HEK293T (cell line): ENCODE measurements around the gene EFCAB6.

Source experiments
- CTCF ChIA-PET: fragments of 350-600 bp; formaldehyde crosslinking; extraction: SDS; loops from one replicate; lab custom pipeline; 2021; ENCODE audit warnings: antibody characterized with exemption, inconsistent platforms; lab: Yijun Ruan, JAX
- POLR2A ChIA-PET: fragments of 350-600 bp; formaldehyde crosslinking; extraction: SDS; loops from one replicate; lab custom pipeline; 2020; ENCODE audit warnings: antibody characterized with exemption, inconsistent platforms; lab: Yijun Ruan, JAX
- DNase-seq: peaks from one replicate; pipeline ENCODE4 v3.0.0; 2012; ENCODE audit warnings: mixed read lengths; ENCODE audit errors: extremely low spot score
- ARNT ChIP-seq: fragments of 450-650 bp; IDR thresholded peaks from 2 replicates; pipeline ENCODE4 v1.6.1; 2017; ENCODE audit warnings: mild to moderate bottlenecking
- BHLHE40 ChIP-seq: fragments of 450-650 bp; IDR thresholded peaks from 2 replicates; pipeline ENCODE4 v1.6.1; 2016; ENCODE audit warnings: mild to moderate bottlenecking, moderate library complexity, borderline replicate concordance
- CTBP1 ChIP-seq: fragments of 450-650 bp; IDR thresholded peaks from 2 replicates; pipeline ENCODE4 v1.6.1; 2016; ENCODE audit warnings: borderline replicate concordance
- ELF4 ChIP-seq: fragments of 450-650 bp; IDR thresholded peaks from 2 replicates; pipeline ENCODE4 v1.6.1; 2017; ENCODE audit warnings: antibody characterized with exemption
- FOXA1 ChIP-seq: fragments of 450-650 bp; IDR thresholded peaks from 2 replicates; pipeline ENCODE4 v1.6.1; 2016; ENCODE audit warnings: mild to moderate bottlenecking
- FOXK2 ChIP-seq: fragments of 450-650 bp; IDR thresholded peaks from 2 replicates; pipeline ENCODE4 v1.6.1; 2016; ENCODE audit warnings: mild to moderate bottlenecking
- FOXM1 ChIP-seq: fragments of 450-650 bp; IDR thresholded peaks from 2 replicates; pipeline ENCODE4 v1.6.1; 2017; ENCODE audit warnings: mild to moderate bottlenecking, borderline replicate concordance
- HDGF ChIP-seq: fragments of 450-650 bp; IDR thresholded peaks from 2 replicates; pipeline ENCODE4 v1.6.1; 2017; ENCODE audit warnings: antibody characterized with exemption, borderline replicate concordance
- L3MBTL2 ChIP-seq: fragments of 450-650 bp; conservative IDR thresholded peaks from 2 replicates; pipeline ENCODE4 v1.6.1; 2016; ENCODE audit warnings: mild to moderate bottlenecking
- LEF1 ChIP-seq: fragments of 450-650 bp; IDR thresholded peaks from 2 replicates; pipeline ENCODE4 v1.6.1; 2017; ENCODE audit warnings: mild to moderate bottlenecking, borderline replicate concordance
- NFRKB ChIP-seq: fragments of 450-650 bp; IDR thresholded peaks from 2 replicates; pipeline ENCODE4 v1.6.1; 2016; ENCODE audit warnings: mild to moderate bottlenecking, moderate library complexity
- SP1 ChIP-seq: fragments of 450-650 bp; IDR thresholded peaks from 2 replicates; pipeline ENCODE4 v1.6.1; 2017
- SUZ12 ChIP-seq: fragments of 450-650 bp; IDR thresholded peaks from 2 replicates; pipeline ENCODE4 v1.6.1; 2016; ENCODE audit warnings: mild to moderate bottlenecking
- TARDBP ChIP-seq: fragments of 450-650 bp; IDR thresholded peaks from 2 replicates; pipeline ENCODE4 v1.6.1; 2016
- ZNF384 ChIP-seq: fragments of 450-650 bp; IDR thresholded peaks from 2 replicates; pipeline ENCODE4 v1.6.1; 2016
- TF ChIP-seq, protein P1 (sequence below): fragments of 450-650 bp; IDR thresholded peaks from 2 replicates; pipeline ENCODE4 v1.6.1; 2016

EFCAB6 gene

DNA sequence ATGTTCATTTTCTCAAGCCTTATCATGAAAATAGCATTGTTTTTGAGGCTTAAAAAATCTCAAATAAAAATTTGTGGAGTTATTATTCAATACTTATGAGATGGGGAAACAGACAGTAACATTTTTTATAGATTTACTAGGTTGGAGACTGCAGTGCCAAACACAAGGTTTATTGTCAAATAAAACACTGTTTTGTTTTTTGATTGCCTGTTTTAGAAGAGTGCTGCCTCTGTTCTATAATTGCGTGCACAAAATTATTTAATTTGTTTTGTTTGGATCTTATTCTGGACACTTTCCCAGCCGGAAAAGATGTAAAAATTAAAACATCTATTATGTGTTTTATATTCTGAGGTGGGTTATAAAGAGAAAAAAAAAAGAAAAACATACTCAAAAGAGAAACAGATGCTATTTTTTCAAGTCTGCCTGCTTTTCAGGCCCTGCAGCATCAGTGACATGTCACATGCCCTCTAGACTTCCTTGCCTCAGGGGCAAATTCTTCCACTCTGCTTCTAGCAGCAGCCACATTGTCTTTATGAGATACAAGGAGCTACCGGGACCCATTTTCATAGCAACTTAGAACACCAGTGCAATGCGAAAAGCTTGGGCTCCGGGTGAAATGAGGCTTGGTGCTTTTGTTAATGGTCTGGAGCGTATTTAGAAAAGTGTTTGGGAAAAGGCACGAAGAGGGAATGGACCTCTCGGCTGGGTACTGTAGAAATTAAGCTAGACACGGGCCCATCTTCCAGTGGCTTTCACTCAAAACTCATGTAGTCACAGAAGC is 77.5 kb downstream of the EFCAB6 start:
- DNase-seq, result no peak
- no peak for TF ChIP-seq CTBP1
- no peak for TF ChIP-seq FOXA1
- TF ChIP-seq FOXM1, result no peak
- TF ChIP-seq ARNT, result no peak
- TF ChIP-seq, protein P1, sequence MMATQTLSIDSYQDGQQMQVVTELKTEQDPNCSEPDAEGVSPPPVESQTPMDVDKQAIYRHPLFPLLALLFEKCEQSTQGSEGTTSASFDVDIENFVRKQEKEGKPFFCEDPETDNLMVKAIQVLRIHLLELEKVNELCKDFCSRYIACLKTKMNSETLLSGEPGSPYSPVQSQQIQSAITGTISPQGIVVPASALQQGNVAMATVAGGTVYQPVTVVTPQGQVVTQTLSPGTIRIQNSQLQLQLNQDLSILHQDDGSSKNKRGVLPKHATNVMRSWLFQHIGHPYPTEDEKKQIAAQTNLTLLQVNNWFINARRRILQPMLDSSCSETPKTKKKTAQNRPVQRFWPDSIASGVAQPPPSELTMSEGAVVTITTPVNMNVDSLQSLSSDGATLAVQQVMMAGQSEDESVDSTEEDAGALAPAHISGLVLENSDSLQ, result no peak
- no peak for TF ChIP-seq BHLHE40
- no peak for TF ChIP-seq SUZ12
- no peak for TF ChIP-seq SP1
- ChIA-PET CTCF (interaction anchor here (1.2 kb wide), 1 partner anchor 9 kb away, joined by 5 read pairs; no protein-coding TSS in a partner anchor), POLR2A (interaction anchor here (0.7 kb wide), 1 partner anchor 8 kb away, joined by 3 read pairs; no protein-coding TSS in a partner anchor)

DNA sequence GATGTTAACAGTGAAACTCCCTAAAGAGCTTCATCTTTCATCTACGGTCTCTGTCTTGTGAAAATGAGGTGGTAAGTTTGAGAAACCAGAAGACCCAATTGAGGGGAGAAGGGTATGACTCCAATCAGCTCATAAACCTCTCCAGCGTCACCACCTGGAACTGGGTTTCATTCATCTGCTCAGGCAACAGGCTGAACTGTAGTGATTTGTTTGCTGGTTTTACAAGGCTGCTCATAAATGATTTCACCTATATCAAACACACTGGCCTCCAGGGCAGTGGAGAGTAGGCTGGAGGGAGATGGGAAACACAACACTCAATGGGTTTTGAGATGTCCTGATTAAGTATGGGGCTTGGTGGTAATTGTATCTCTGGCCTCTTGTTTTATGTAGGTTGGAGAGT is 79.0 kb downstream of the EFCAB6 start:
- CTCF ChIA-PET, result no interaction called here
- TF ChIP-seq BHLHE40 (no peak), FOXK2 (no peak), ARNT (no peak), L3MBTL2 (no peak), CTBP1 (no peak), HDGF (no peak), FOXM1 (no peak), FOXA1 (no peak), TARDBP (no peak), LEF1 (no peak), ELF4 (no peak), ZNF384 (no peak)
- POLR2A ChIA-PET, result no interaction called here
- DNase-seq, result no peak

DNA sequence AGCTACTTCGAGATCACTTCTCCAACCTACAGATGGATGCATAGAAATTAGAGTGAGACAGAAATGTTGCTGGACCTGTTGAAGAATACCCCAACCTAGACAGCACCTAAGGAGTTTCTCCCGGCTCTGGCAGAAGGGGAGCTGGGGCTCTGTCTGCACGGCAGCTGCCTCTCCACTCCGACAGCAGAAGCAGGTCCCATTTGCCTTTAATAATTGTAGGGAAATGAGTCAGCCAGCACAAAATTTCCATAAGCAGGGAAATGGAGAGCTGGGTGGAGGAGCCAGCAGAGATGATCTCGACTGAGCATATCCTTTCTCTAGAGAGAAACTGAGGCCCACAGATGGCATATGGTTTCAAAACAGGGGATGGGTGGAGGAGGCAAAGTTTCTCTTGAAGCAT is 80.1 kb downstream of the EFCAB6 start:
- TF ChIP-seq CTBP1 (no peak), NFRKB (no peak), ELF4 (no peak)
- no peak for DNase-seq
- ChIA-PET POLR2A (no interaction called here), CTCF (no interaction called here)

DNA sequence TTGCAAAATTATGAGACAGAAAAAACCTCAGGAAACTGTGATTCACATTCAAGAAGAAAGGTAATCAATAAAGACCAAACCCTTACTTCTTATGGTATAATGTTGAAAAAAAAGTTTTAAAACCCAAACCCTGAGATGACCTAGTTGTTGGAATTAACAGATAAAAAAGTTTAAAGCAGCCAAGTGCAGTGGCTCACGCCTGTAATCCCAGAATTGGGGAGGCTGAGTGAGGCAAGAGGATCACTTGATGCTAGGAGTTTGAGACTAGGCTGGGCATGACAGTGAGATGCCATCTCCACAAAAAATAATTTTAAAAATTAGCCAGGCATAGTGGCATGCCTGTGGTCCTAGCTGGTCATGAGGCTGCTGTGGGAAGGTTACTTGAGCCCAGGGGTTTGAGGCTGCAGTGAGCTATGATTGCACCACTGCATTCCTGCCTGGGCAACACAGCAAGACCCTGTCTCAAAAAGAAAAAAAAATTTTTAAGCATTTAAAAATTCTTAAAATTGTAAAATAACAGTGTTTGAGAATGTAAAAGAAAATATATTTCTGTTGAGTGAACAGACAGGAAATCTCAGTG is 85.1 kb downstream of the EFCAB6 start:
- TF ChIP-seq FOXM1 (no peak), FOXA1 (no peak), ZNF384 (no peak), ELF4 (no peak), ARNT (no peak), FOXK2 (no peak), SP1 (no peak), SUZ12 (no peak), TARDBP (no peak)
- POLR2A ChIA-PET, result interaction anchor here (1.0 to 1.2 kb wide), 2 partner anchors 8 to 9 kb away, joined by 3 read pairs; no protein-coding TSS in a partner anchor
- DNase-seq, result no peak
- CTCF ChIA-PET, result interaction anchor here (0.6 to 1.5 kb wide), 2 partner anchors 9 to 140 kb away, joined by 3 to 4 read pairs; no protein-coding TSS in a partner anchor

DNA sequence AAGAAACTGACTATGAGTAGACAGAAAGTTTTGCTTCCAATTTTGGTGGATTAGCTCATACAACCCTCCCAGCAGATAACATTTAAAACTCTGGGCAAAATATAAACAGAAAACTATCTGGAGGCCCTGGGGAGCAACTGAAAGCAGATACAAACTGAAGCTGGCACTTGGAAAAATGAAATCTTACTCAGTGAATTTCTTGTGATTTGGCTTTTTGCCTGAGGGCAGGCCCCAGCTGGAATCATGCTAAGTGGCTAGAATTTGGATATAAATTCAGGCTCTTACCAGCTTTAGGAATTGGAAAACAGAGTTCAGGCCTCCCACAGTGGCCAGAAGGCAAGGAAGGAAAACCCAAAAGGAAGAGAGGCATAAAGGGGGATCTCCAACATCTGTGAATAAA is 85.8 kb downstream of the EFCAB6 start:
- POLR2A ChIA-PET, result interaction anchor here (1.0 to 1.2 kb wide), 2 partner anchors 9 to 10 kb away, joined by 3 read pairs; no protein-coding TSS in a partner anchor
- TF ChIP-seq LEF1 (no peak), ELF4 (no peak), FOXA1 (no peak), CTBP1 (no peak), FOXM1 (no peak), SUZ12 (no peak), ARNT (no peak), NFRKB (no peak), FOXK2 (no peak), TARDBP (no peak), BHLHE40 (no peak), SP1 (no peak), L3MBTL2 (no peak), HDGF (no peak), ZNF384 (no peak)
- TF ChIP-seq, protein P1, result no peak
- CTCF ChIA-PET, result no interaction called here
- no peak for DNase-seq

DNA sequence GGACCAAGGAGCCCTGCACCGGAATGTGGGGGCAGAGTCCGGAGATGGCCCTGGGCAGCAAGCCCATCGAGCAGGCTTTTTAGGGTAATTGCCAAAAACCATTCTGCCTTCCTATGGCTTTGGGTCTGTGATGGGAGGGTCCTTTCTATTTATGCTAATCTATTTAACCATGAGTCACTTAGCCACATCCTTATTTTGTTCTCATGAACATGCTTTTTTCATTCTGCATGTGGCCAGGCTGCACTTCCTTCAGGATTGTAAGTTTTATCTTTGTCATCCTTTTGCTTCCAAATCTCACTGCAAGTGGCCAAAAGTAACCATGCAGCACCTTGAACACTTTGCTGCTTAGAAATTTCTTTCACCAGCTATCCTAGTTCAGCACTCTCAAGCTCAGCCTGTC is 88.3 kb downstream of the EFCAB6 start:
- POLR2A ChIA-PET, result no interaction called here
- CTCF ChIA-PET, result no interaction called here
- DNase-seq, result no peak
- no peak for TF ChIP-seq FOXK2

DNA sequence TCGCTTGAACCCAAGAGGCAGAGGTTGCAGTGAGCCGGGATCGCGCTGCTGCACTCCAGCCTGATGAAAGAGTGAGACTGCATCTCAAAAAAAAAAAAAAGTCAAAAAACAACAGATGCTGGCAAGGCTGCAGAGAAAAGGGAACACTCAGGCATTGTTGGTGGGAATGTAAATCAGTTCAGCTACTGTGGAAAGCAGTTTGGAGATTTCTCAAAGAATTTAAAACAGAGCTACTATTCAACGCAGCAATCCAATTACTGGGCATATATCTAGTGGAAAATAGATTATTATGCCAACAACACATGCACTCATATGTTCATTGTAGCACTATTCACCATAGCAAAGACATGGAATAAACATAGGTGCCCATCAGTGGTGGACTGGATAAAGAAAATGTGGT is 89.7 kb downstream of the EFCAB6 start:
- CTCF ChIA-PET, result interaction anchor here (0.7 kb wide), 1 partner anchor 1872 kb away, joined by 3 read pairs; no protein-coding TSS in a partner anchor
- POLR2A ChIA-PET, result no interaction called here

More for the DNA sequence above, 89.7 kb downstream of the EFCAB6 start:
- TF ChIP-seq FOXM1 (no peak), SUZ12 (no peak), TARDBP (no peak), L3MBTL2 (no peak), HDGF (no peak), ELF4 (no peak), ZNF384 (no peak)
- TF ChIP-seq, protein P1, result no peak
- no peak for DNase-seq
